A673 (cell line): Measurements from ENCODE around the gene GRID1.

Experiments used
- CTCF ChIP-seq: fragments of 300-800, 200-600 bp; sonication (generic); conservative IDR thresholded peaks from 2 replicates; pipeline ENCODE4 v1.5.1; 2017; ENCODE audit warnings: low read depth, mild to moderate bottlenecking, antibody characterized with exemption, low read length, moderate library complexity, mixed read lengths
- EZH2 ChIP-seq: fragments of 200-600 bp; sonication (generic); IDR thresholded peaks from 2 replicates; pipeline ENCODE4 v1.6.1; 2017; ENCODE audit warnings: borderline replicate concordance, low read depth, mild to moderate bottlenecking, mixed read lengths, antibody characterized with exemption, low read length; ENCODE audit not compliant: poor library complexity, severe bottlenecking

- TF ChIP-seq CTCF (no peak), EZH2 (no peak)
Observed at GRCh38 chr10:85851934-85852333, 514.7 kb downstream of the GRID1 start.
